SK-N-MC (cell line): ENCODE results near the gene LIPC.

Source experiments
- DNase-seq: peaks from one replicate; pipeline ENCODE4 v3.0.0-alpha.2; 2011; ENCODE audit warnings: low read depth, low spot score
- H3K27ac ChIP-seq: fragments of 200-600 bp; sonication (generic); 2 replicates; pipeline ENCODE4 v1.5.1; 2016; ENCODE audit warnings: mixed run types
- H3K36me3 ChIP-seq: fragments of 200-600 bp; sonication (generic); 2 replicates; pipeline ENCODE4 v1.6.1; 2017; ENCODE audit warnings: antibody characterized with exemption, low read length, mixed read lengths; ENCODE audit not compliant: insufficient read depth
- H3K4me3 ChIP-seq: fragments of 200-600 bp; sonication (generic); 2 replicates; pipeline ENCODE4 v1.5.1; 2016
- H3K9ac ChIP-seq: fragments of 200-600 bp; sonication (generic); 2 replicates; pipeline ENCODE4 v1.8.0; 2017; ENCODE audit warnings: mixed run types, mixed read lengths; ENCODE audit not compliant: insufficient read length
- H3K9me3 ChIP-seq: fragments of 200-600 bp; sonication (generic); 2 replicates; pipeline ENCODE4 v1.6.1; 2017; ENCODE audit warnings: low read depth, mild to moderate bottlenecking, antibody characterized with exemption, low read length, moderate library complexity, mixed read lengths
- EZH2 ChIP-seq: fragments of 200-600 bp; sonication (generic); IDR thresholded peaks from one replicate; pipeline ENCODE4 v1.6.1; 2017; ENCODE audit warnings: antibody characterized with exemption
- FOXP2 ChIP-seq: optimal IDR thresholded peaks from 2 replicates; pipeline ENCODE3; 2011; ENCODE audit warnings: mild to moderate bottlenecking, moderate library complexity; ENCODE audit not compliant: insufficient read depth; ENCODE audit errors: extremely low read length, control extremely low read depth
- POLR2AphosphoS5 ChIP-seq: IDR thresholded peaks from 2 replicates; pipeline ENCODE4 v1.6.1; 2012; ENCODE audit warnings: mild to moderate bottlenecking, low read depth, low read length, borderline replicate concordance

Gene LIPC

GRCh38 chr15:58442122-58442521 lies 10.3 kb downstream of the LIPC start:
- H3K27ac ChIP-seq = no peak overlapping the region
- H3K4me3 ChIP-seq = no peak overlapping the region
- H3K9ac ChIP-seq = no peak overlapping the region
- no peaks in the 10 kb centered on the region for H3K9me3 ChIP-seq
- no peak for DNase-seq
- no peaks in the 10 kb centered on the region for H3K36me3 ChIP-seq
- no peak for TF ChIP-seq FOXP2
- TF ChIP-seq POLR2AphosphoS5 = no peak
- no peak for TF ChIP-seq EZH2

GRCh38 chr15:58443308-58443707 lies 11.5 kb downstream of the LIPC start:
- Histone ChIP-seq H3K36me3 (no peaks in the 10 kb centered on the region), H3K9ac (no peak overlapping the region), H3K9me3 (no peaks in the 10 kb centered on the region), H3K4me3 (no peak overlapping the region), H3K27ac (no peak overlapping the region)
- TF ChIP-seq FOXP2 (no peak), EZH2 (no peak), POLR2AphosphoS5 (no peak)
- no peak for DNase-seq

GRCh38 chr15:58444056-58444455 lies 12.3 kb downstream of the LIPC start:
- Histone ChIP-seq H3K36me3 (no peaks in the 10 kb centered on the region), H3K4me3 (no peak overlapping the region), H3K27ac (no peak overlapping the region), H3K9me3 (no peaks in the 10 kb centered on the region), H3K9ac (no peak overlapping the region)
- DNase-seq = no peak
- TF ChIP-seq EZH2 = no peak
- TF ChIP-seq FOXP2 = no peak
- TF ChIP-seq POLR2AphosphoS5 = no peak

- TF ChIP-seq FOXP2 (no peak), EZH2 (no peak), POLR2AphosphoS5 (no peak)
- no peak overlapping the region for H3K27ac ChIP-seq
- DNase-seq = no peak
- H3K4me3 ChIP-seq = no peak overlapping the region
- no peak overlapping the region for H3K9ac ChIP-seq
- no peaks in the 10 kb centered on the region for H3K9me3 ChIP-seq
- no peaks in the 10 kb centered on the region for H3K36me3 ChIP-seq
Observed at GRCh38 chr15:58444658-58445332, 13.0 kb downstream of the LIPC start.

- Histone ChIP-seq H3K9me3 (no peaks in the 10 kb centered on the region), H3K4me3 (no peak overlapping the region), H3K27ac (no peak overlapping the region), H3K9ac (no peak overlapping the region), H3K36me3 (no peaks in the 10 kb centered on the region)
- TF ChIP-seq POLR2AphosphoS5 = no peak
- no peak for TF ChIP-seq FOXP2
- TF ChIP-seq EZH2 = no peak
- no peak for DNase-seq
Observed at GRCh38 chr15:58445865-58446264, 14.1 kb downstream of the LIPC start.

GRCh38 chr15:58446521-58446920 lies 14.7 kb downstream of the LIPC start:
- Histone ChIP-seq H3K27ac (no peak overlapping the region), H3K4me3 (no peak overlapping the region), H3K9ac (no peak overlapping the region), H3K9me3 (no peaks in the 10 kb centered on the region), H3K36me3 (no peaks in the 10 kb centered on the region)
- no peak for TF ChIP-seq FOXP2
- no peak for TF ChIP-seq EZH2
- TF ChIP-seq POLR2AphosphoS5 = no peak
- no peak for DNase-seq

- no peaks in the 10 kb centered on the region for H3K9me3 ChIP-seq
- no peaks in the 10 kb centered on the region for H3K36me3 ChIP-seq
- H3K9ac ChIP-seq = no peak overlapping the region
- no peak for DNase-seq
- TF ChIP-seq POLR2AphosphoS5 (no peak), FOXP2 (no peak), EZH2 (no peak)
- H3K27ac ChIP-seq = no peak overlapping the region
- H3K4me3 ChIP-seq = no peak overlapping the region
Observed at GRCh38 chr15:58447271-58448010, 15.7 kb downstream of the LIPC start.

GRCh38 chr15:58448331-58448730 lies 16.5 kb downstream of the LIPC start:
- Histone ChIP-seq H3K9me3 (no peaks in the 10 kb centered on the region), H3K36me3 (no peaks in the 10 kb centered on the region), H3K9ac (no peak overlapping the region), H3K27ac (no peak overlapping the region), H3K4me3 (no peak overlapping the region)
- DNase-seq = no peak
- no peak for TF ChIP-seq POLR2AphosphoS5
- TF ChIP-seq FOXP2 = no peak
- TF ChIP-seq EZH2 = no peak
